ENCODE measurements around the gene FBXL5.
A peak's percentile ranks its signal among the peaks of the same experiment; 100 is the strongest.
"Not testable (repeated sequence)": the region's sequence is repeated elsewhere in the genome, so short reads cannot be mapped to it uniquely, and the experiment has no call there.

The FBXL5 gene

DNA sequence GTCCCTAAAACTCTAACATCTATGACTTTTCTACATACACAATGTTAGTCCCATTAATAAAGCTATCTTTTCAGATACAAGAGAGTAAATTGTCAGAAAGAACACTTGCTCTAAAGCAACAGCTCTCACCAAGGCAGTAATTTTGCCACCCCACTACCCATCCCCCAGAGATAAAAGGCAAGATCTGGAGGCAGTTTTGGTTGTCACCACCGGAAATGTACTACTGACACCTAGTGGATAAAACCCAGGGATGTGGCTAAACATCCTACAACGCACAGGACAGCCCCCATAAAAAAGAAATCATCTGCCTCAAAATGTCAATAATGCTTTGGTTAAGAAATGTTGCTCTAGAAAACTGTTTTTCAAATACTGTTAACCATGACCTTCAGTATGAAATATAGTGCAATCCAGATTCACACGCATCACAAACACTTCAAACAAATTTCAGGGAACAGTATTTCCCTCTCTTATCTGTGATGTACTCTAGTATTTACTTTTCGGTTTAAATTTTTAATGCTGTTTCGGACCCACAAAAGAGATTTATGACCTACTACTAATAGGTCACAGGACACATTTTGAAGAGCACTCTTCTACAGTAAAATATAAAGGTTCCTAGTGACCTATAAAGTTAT, 5.1 kb downstream of the FBXL5 start:
- Histone ChIP-seq H3K36me3 (ENCODE audit: low read depth) (peaks cover 11% of the 10 kb centered on the region), H3K27me3 (ENCODE audit: insufficient read depth, poor library complexity, severe bottlenecking) (no peaks in the 10 kb centered on the region), H3K4me1 (ENCODE audit: insufficient read depth, poor library complexity, severe bottlenecking) (peaks cover 20% of the 10 kb centered on the region), H3K27ac (ENCODE audit: poor library complexity, severe bottlenecking) (peak overlapping the region; percentile 1), H3K9me3 (ENCODE audit: severe bottlenecking) (no peaks in the 10 kb centered on the region), H3K4me3 (ENCODE audit: severe bottlenecking) (no peak overlapping the region)
- DNase-seq (ENCODE audit: low spot score) (no peak), ATAC-seq (ENCODE audit: low read depth) (peak; percentile 34; the same call in 2 of the 3 replicates)
- TF ChIP-seq, protein P1, sequence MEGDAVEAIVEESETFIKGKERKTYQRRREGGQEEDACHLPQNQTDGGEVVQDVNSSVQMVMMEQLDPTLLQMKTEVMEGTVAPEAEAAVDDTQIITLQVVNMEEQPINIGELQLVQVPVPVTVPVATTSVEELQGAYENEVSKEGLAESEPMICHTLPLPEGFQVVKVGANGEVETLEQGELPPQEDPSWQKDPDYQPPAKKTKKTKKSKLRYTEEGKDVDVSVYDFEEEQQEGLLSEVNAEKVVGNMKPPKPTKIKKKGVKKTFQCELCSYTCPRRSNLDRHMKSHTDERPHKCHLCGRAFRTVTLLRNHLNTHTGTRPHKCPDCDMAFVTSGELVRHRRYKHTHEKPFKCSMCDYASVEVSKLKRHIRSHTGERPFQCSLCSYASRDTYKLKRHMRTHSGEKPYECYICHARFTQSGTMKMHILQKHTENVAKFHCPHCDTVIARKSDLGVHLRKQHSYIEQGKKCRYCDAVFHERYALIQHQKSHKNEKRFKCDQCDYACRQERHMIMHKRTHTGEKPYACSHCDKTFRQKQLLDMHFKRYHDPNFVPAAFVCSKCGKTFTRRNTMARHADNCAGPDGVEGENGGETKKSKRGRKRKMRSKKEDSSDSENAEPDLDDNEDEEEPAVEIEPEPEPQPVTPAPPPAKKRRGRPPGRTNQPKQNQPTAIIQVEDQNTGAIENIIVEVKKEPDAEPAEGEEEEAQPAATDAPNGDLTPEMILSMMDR (IDR thresholded peaks at IDR 0.05; ENCODE audit: poor library complexity, severe bottlenecking), result peak; percentile 83

DNA sequence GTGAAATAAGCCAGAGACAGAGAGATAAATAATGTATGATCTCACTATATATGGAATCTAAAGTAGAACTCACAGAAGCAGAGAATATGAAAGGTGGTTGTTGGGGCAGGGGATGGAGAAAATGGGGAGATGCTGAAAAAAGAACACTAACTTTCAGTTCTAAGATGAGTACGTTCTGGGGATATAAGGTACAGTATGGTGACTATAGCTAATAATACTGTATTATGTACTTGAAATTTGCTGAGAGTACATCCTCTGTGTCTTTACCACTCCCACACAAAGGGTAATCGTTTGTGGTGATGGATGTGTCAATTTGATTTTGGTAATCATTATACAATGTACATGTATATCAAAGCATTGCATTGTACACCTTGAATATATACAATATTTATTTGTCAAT, 6.6 kb downstream of the FBXL5 start:
- Histone ChIP-seq H3K27ac (ENCODE audit: poor library complexity, severe bottlenecking) (no peak overlapping the region), H3K4me1 (ENCODE audit: insufficient read depth, poor library complexity, severe bottlenecking) (peaks cover 20% of the 10 kb centered on the region), H3K27me3 (ENCODE audit: insufficient read depth, poor library complexity, severe bottlenecking) (no peaks in the 10 kb centered on the region), H3K9me3 (ENCODE audit: severe bottlenecking) (no peaks in the 10 kb centered on the region), H3K4me3 (ENCODE audit: severe bottlenecking) (no peak overlapping the region), H3K36me3 (ENCODE audit: low read depth) (peaks cover 26% of the 10 kb centered on the region)
- ATAC-seq (ENCODE audit: low read depth) (no peak), DNase-seq (ENCODE audit: low spot score) (no peak)
- TF ChIP-seq, protein P1 (IDR thresholded peaks at IDR 0.05; ENCODE audit: poor library complexity, severe bottlenecking), result no peak

DNA sequence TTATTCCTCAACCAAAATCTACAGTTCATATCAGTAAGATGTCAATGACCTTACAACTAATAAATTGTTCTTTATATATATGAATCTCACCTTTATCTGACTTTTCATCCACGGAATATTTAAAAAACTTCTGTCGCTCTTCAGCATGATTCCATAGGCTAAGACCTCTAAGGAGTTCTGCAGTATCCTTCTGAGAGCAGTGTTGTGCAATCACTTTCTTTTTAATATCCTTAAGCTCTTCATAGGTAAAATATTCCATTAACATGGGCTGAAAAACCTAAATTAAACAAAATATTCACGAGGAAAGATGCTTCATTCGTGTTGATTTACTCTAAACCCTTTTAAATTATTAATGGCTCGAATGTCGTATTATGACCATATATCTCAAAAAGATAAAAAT, 16.7 kb downstream of the FBXL5 start:
- peaks cover 91% of the 10 kb centered on the region for H3K36me3 ChIP-seq (ENCODE audit: low read depth)
- no peak for ATAC-seq (ENCODE audit: low read depth)
- H3K27me3 ChIP-seq (ENCODE audit: insufficient read depth, poor library complexity, severe bottlenecking), result no peaks in the 10 kb centered on the region
- H3K4me1 ChIP-seq (ENCODE audit: insufficient read depth, poor library complexity, severe bottlenecking), result no peaks in the 10 kb centered on the region
- TF ChIP-seq, protein P1 (IDR thresholded peaks at IDR 0.05; ENCODE audit: poor library complexity, severe bottlenecking), result no peak
- H3K4me3 ChIP-seq (ENCODE audit: severe bottlenecking), result no peak overlapping the region
- H3K9me3 ChIP-seq (ENCODE audit: severe bottlenecking), result no peaks in the 10 kb centered on the region
- H3K27ac ChIP-seq (ENCODE audit: poor library complexity, severe bottlenecking), result no peak overlapping the region
- DNase-seq (ENCODE audit: low spot score), result no peak

DNA sequence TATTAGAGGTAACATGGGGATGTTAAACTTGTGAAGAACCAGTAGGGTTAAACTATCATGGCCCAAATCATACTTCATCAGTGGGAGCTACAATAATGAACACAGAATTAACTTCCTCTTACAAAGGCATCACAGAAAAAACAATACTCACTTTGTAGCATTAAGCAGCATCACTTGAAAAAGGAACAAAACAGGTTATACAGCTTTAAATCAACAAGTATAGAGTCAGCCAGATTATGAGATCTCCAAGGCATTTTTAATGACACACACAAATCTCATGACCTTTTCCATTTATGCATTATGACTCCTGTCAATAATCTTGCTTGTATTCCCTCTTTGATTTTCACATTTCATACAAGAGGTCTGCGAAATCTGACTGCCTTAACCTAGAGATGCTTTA, 18.3 kb downstream of the FBXL5 start:
- H3K27ac ChIP-seq (ENCODE audit: poor library complexity, severe bottlenecking), result no peak overlapping the region
- H3K27me3 ChIP-seq (ENCODE audit: insufficient read depth, poor library complexity, severe bottlenecking), result no peaks in the 10 kb centered on the region
- no peaks in the 10 kb centered on the region for H3K4me1 ChIP-seq (ENCODE audit: insufficient read depth, poor library complexity, severe bottlenecking)
- H3K36me3 ChIP-seq (ENCODE audit: low read depth), result peaks cover 99% of the 10 kb centered on the region
- TF ChIP-seq, protein P1 (IDR thresholded peaks at IDR 0.05; ENCODE audit: poor library complexity, severe bottlenecking), result no peak
- H3K4me3 ChIP-seq (ENCODE audit: severe bottlenecking), result no peak overlapping the region
- DNase-seq (ENCODE audit: low spot score), result no peak
- no peaks in the 10 kb centered on the region for H3K9me3 ChIP-seq (ENCODE audit: severe bottlenecking)
- ATAC-seq (ENCODE audit: low read depth), result no peak

DNA sequence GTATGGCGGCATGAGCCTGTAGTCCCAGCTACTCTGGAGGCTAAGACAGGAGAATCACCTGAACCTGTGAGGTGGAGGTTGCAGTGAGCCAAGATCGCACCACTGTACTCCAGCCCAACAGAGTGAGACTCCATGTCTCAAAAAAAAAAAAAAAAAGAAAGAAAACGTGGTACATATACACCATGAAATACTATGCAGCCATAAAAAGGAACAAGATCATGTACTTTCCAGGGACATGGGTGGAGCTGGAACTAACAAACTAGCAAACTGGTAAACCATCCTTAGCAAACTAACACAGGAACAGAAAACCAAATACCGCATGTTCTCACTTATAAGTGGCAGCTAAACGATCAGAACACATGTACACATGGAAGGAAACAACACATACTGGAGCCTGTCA, 37.8 kb downstream of the FBXL5 start:
- not testable (repeated sequence) for DNase-seq (ENCODE audit: low spot score); H3K4me1 ChIP-seq (ENCODE audit: insufficient read depth, poor library complexity, severe bottlenecking); H3K4me3 ChIP-seq (ENCODE audit: severe bottlenecking); ATAC-seq (ENCODE audit: low read depth); H3K9me3 ChIP-seq (ENCODE audit: severe bottlenecking); H3K27me3 ChIP-seq (ENCODE audit: insufficient read depth, poor library complexity, severe bottlenecking); H3K27ac ChIP-seq (ENCODE audit: poor library complexity, severe bottlenecking)
- peaks cover 42% of the 10 kb centered on the region for H3K36me3 ChIP-seq (ENCODE audit: low read depth)

DNA sequence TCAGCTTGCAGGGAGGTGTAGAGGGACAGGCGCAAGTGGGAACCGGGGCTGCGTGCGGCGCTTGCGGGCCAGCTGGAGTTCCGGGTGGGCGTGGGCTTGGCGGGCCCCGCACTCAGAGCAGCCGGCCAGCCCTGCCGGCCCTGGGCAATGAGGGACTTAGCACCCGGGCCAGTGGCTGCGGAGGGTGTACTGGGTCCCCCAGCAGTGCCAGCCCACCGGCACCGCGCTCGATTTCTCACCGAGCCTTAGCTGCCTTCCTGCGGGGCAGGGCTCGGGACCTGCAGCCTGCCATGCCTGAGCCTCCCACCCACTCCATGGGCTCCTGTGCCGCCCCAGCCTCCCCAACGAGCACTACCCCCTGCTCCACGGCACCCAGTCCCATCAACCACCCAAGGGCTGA, 40.3 kb downstream of the FBXL5 start:
- not testable (repeated sequence) for H3K4me3 ChIP-seq (ENCODE audit: severe bottlenecking); H3K27ac ChIP-seq (ENCODE audit: poor library complexity, severe bottlenecking); H3K27me3 ChIP-seq (ENCODE audit: insufficient read depth, poor library complexity, severe bottlenecking); DNase-seq (ENCODE audit: low spot score); H3K4me1 ChIP-seq (ENCODE audit: insufficient read depth, poor library complexity, severe bottlenecking); ATAC-seq (ENCODE audit: low read depth); H3K9me3 ChIP-seq (ENCODE audit: severe bottlenecking)
- H3K36me3 ChIP-seq (ENCODE audit: low read depth), result peaks cover 41% of the 10 kb centered on the region

All from RWPE2 (cell line).